ENCODE measurements around the gene ARHGEF7.
"Not testable (repeated sequence)": the region's sequence is repeated elsewhere in the genome, so short reads cannot be mapped to it uniquely, and the experiment has no call there.

Gene ARHGEF7, protein sequence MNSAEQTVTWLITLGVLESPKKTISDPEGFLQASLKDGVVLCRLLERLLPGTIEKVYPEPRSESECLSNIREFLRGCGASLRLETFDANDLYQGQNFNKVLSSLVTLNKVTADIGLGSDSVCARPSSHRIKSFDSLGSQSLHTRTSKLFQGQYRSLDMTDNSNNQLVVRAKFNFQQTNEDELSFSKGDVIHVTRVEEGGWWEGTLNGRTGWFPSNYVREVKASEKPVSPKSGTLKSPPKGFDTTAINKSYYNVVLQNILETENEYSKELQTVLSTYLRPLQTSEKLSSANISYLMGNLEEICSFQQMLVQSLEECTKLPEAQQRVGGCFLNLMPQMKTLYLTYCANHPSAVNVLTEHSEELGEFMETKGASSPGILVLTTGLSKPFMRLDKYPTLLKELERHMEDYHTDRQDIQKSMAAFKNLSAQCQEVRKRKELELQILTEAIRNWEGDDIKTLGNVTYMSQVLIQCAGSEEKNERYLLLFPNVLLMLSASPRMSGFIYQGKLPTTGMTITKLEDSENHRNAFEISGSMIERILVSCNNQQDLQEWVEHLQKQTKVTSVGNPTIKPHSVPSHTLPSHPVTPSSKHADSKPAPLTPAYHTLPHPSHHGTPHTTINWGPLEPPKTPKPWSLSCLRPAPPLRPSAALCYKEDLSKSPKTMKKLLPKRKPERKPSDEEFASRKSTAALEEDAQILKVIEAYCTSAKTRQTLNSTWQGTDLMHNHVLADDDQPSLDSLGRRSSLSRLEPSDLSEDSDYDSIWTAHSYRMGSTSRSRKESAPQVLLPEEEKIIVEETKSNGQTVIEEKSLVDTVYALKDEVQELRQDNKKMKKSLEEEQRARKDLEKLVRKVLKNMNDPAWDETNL

DNA sequence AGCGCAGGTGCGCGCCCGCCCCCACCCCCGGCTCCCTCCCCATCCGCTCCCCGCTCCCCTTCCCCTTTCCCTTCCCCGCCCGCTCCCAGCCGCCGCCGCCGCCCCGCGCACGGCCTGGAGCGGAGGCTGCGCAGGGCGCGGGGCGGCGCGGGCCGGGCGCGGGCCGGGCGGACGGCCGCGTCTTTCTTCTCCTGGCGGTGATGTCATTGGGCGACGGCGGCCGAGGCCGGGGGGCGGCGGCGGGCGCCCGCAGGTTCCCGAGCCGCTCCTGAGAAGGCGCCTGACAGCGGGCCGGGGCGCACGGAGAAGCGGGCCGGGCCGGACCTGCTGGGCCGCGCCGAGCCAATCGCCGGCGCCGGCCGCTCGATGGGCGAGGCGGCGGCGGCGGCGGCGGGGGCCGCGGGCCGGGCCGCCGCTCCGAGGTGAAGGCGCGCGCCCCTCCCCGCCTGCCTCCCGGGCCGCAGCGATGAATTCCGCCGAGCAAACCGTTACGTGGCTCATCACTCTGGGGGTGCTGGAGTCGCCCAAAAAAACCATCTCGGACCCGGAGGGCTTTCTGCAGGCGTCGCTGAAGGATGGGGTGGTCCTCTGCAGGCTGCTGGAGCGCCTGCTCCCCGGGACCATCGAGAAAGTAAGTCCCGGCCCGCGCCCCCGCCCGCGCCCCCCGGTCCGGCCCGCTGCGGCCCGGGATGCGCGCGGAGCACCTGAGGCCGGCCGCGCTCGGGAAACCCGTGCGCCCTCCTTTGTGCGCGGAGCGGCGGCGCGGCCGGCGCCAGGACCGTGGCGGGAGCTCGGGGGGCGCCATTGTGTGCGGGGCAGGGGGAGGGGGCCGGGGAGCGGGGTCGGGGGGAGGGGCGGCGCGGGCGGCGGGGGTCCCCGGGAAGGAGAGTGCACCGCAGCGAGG is at the start of gene ARHGEF7:
Gene ARHGEF7, plus strand, starts transcription at position 250 of the 904 bp plus-strand sequence. Its CDS starts 217 bp downstream, at position 467.
- no peak for DNase-seq (ENCODE audit: low spot score)

DNA sequence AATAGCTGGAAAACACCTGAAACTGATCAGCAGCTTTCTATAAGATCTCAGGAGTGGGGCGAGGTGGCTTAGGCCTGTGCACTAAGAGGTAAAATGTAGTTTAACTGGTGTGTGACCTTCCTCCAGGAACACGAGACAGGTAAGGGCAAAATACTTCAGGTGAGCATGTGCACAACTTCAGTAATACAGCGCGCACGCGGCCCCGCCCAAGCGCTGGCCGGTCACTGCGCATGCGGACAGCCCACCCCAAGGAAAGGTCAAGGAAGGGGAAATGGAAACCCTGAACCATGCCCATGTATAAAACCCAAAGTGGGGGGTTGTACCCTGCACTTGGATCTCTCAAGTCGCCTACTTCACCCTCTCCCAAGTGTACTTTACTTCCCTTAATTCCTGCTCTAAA is 49.4 kb upstream of the ARHGEF7 start:
- DNase-seq (ENCODE audit: low spot score), result no peak

DNA sequence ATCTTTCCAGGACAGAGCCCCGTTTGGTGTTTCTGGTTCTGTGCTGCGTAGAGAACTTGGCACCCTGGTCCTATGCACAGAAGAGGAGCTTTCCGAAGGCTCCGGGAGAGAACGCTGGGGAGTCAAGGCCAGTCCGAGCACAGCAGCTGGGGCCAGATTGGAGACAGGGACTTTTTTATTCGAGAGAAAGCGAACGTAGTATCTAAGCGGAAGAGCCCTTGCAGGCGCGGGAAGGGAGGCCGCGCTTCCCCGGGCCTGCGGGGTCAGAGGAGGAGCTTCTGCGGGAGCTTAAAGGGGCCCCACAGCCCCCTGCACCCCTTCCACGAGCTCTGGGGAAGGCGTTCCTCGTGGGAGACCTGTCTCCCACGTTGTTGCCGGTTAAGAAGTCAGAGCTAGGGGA is 48.6 kb upstream of the ARHGEF7 start:
- DNase-seq (ENCODE audit: low spot score), result no peak

DNA sequence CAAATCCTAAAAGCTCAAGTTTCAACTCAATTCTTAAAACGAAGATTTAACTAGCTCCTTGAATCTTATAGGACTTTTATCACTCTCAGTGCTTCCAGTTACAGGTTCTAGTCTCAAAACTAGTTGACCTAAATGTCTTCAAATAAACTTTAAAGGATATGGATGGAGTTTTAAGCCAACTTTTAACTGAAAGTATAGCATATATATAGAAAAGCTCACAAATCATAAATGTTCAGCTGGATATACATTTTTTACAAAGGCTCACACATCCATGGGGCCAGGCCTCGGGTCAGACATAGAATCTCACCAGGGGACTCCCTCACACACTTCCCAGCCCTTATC is 47.1 kb upstream of the ARHGEF7 start:
- DNase-seq (ENCODE audit: low spot score), result no peak

DNA sequence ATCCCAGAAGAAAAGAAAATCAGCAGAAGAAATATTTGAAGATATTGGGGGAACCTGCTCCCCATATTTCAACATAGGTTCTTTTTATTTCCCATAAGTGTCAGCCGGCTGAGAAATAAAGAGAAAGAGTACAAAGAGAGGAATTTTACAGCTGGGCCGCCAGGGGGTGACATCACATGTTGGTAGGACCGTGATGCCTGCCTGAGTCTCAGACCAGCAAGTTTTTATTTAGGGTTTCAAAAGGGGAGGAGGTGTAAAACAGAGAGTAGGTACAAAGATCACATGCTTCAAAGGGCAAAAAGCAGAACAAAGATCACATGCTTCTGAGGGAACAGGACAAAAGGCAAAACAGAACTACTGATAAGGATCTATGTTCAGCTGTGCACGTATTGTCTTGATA is 44.0 kb upstream of the ARHGEF7 start:
- DNase-seq (ENCODE audit: low spot score), result not testable (repeated sequence)

DNA sequence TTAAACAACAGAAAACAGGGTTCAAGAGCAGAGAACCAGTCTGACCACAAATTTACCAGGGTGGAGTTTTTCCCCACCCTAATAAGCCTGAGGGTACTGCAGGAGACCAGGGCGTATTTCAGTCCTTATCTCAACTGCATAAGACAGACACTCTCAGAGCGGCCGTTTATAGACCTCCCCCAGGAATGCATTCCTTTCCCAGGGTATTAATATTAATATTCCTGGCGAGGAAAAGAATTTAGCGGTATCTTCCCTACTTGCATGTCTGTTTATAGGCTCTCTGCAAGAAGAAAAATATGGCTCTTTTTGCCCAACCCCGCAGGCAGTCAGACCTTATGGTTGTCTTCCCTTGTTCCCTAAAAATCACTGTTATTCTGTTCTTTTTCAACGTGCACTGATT is 43.6 kb upstream of the ARHGEF7 start:
- not testable (repeated sequence) for DNase-seq (ENCODE audit: low spot score)

DNA sequence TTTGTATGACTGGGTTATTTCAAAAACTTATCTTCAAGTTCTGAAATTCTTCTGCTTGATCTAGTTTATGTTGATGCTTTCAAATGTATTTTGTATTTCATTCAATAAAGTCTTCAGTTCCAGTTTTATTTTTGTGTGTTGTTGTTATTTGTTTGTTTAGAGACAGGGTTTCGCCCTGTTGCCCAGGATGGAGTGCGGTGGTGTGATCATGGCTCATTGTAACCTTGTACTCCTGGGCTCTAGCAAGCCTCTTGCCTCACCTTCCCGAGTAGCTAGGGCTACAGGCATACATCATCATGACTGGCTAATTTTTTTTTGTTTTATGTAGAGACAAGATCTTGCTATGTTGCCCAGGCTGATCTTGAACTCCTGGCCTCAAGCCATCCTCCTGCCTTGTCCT is 40.3 kb upstream of the ARHGEF7 start:
- DNase-seq (ENCODE audit: low spot score), result no peak

DNA sequence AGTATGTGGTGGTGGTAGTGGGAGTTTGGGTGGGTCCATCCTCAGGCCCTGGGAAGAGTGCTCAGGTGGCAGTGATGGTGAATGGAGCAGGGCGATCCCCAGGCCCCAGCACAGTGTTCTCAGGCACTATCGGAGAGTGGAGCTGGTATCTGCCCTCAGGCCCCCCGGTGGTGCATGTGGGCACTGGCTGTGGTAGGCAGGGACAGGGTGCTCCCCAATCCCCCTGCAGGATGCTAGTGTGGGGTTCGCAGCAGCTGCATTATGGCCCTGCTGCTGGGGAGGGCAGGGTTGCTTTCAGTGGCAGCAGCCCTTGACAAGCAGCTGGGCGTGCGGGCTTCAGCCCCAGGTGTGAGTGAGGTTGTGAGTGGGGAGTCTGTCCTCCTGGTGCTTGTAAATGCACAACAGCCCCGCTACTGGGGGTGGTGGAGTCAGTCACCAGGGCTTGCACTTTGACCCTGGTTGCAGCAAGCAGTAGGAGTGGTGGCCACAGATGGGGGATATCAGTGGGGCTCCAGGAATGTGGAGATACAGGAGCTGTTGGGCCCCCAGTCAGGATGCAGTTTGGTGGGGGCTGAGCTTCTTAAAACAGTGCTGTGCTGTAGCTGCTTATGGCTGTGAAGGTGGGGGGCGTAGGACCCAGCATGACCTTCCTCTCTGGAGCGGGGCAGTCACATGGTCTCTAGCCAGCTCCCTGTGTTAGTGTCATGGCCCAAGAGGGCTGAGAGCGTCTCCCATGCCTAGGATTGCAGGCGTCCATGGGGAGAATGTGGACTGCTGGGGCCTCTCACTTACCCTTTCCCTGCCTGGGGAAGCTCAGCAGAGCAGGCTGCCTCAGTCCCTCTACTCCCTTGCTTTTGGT is 38.7 kb upstream of the ARHGEF7 start:
- no peak for DNase-seq (ENCODE audit: low spot score)

DNA sequence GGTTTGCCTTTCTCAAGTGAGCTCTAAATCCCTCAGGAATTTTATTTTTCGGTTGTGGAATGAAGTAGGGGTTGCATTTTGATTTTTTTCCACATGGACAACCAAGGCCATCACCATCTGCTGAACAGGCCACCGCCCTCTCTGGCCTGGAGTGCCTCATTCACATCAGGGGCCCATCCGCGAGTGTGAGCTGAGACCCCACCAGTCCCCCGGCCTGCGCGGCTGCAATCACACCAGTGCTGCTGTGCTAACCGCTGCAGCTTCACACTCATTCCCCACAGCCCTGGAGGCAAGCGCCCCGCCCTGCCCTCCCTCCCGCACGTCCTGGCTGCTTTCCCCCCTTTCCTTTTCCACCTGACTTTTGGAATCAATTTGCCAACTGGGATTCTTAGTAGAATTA is 35.7 kb upstream of the ARHGEF7 start:
- DNase-seq (ENCODE audit: low spot score), result no peak

DNA sequence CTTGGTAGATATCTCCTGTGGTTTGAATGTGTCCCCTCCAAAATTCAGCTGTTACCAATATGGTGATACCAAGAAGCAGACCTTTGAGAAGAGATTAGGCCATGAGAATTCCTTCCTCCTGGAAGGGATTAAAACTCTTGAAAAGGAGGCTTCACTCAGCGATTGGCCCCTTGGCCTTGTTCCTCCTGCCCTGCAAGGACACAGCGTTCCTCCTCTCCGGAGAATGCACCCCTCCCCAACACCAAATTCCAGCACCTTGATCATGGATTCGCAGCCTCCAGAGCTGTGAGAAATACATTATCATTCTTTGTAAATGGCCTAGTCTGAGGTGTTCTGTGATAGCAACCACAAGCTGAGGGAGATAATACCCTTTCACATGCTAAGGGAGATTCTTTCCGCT is 34.5 kb upstream of the ARHGEF7 start:
- no peak for DNase-seq (ENCODE audit: low spot score)

DNA sequence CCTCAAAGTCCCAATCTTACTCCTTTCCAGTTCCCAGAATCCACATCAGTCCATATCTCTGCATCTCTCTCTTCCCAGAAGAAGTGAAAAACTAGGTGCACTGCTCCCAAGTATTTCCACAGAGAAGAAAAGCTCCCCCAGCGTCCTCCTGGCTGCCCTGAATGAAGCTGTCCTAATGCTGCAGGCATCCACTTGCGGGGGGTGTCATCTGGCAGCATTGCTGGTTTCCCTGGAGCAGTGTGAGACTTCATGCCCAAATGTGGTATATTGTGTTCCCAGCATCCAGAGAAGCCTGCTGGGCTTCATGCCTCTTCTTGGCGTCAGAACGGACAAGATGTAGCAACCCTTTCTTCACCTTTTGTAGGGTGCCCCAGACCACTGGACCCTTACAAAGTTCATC is 32.9 kb upstream of the ARHGEF7 start:
- no peak for DNase-seq (ENCODE audit: low spot score)

DNA sequence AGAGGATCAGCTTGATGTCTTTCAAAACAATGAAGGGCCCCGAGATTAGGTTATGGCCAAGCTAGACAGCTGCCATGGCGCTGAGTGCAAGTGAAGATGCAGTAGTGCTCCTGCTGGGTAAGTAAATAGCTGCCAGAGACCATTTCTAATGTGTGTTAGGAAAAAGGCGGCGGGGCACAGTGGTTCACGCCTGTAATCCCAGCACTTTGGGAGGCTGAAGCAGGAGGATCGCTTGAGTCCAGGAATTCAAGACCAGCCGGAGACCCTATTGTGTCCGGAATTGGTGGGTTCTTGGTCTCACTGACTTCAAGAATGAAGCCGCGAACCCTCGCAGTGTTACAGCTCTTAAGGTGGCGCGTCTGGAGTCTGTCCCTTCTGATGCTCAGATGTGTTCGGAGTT is 32.3 kb upstream of the ARHGEF7 start:
- not testable (repeated sequence) for DNase-seq (ENCODE audit: low spot score)

DNA sequence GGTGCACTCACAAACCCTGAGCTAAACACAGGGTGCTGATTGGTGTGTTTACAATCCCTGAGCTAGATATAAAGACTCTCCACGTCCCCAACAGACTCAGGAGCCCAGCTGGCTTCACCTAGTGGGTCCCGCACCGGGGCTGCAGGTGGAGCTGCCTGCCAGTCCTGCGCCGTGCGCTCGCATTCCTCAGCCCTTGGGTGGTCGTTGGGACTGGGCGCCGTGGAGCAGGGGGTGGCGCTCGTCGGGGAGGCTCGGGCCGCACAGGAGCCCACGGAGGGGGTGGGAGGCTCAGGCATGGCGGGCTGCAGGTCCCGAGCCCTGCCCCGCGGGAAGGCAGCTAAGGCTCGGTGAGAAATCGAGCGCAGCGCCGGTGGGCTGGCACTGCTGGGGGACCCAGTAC is 31.4 kb upstream of the ARHGEF7 start:
- DNase-seq (ENCODE audit: low spot score), result not testable (repeated sequence)

DNA sequence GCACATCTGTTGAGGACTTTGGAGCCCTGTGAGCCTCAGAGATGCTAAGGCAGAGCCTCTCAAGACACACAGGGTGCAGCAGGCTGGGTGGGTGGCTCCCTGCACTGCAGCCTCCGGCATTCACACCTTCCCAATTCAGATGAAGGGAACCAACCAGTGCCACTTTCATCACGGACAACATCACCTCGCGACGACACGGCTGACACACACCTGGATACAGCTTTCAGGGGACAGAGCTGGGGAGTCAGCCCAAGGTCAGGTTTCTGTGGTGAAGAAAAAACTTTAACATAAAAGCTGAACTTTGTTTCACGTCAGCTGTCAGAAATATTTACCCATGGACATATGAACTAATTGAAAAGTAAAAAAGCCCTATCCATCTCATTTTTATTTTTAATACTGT is 24.9 kb upstream of the ARHGEF7 start:
- no peak for DNase-seq (ENCODE audit: low spot score)

DNA sequence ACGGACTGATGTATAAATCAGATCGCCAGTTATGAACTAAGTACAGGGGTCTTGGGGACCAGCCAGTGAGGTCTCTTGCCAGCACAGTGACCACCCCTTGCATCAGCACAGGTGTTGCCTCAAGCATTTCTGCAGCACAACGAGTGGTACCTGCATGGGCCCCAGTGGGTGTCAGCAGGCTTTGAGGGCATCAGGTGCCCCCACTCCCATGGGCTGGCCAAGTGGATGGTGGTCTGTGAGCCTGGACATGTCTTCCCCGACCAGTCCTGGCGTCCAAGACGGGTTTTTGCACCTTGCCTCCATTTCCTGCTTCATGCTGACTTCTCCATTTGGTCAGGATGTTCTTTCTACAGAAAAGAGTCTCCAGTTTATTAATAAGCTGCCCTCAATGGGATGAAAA is 22.4 kb upstream of the ARHGEF7 start:
- DNase-seq (ENCODE audit: low spot score), result no peak

DNA sequence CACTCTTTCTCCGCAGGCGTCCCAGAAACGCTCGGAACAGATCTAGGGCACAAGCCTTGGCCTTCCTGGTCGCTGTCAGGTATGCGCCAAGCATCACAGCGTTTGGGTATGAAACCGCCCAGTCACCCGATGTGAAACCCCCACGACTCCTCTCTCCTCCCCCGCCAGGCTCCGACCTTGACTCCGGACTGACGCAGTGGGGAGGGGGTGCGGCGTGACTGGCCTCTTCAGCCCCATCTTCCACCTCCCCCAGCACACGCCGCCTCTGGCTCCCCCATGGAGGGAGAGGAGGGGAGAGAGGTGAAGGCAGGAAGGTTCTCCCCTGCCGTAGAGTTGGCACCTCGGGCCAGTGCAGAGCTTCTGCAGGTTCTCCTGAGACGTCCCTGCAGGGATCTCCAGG is 22.0 kb upstream of the ARHGEF7 start:
- no peak for DNase-seq (ENCODE audit: low spot score)

DNA sequence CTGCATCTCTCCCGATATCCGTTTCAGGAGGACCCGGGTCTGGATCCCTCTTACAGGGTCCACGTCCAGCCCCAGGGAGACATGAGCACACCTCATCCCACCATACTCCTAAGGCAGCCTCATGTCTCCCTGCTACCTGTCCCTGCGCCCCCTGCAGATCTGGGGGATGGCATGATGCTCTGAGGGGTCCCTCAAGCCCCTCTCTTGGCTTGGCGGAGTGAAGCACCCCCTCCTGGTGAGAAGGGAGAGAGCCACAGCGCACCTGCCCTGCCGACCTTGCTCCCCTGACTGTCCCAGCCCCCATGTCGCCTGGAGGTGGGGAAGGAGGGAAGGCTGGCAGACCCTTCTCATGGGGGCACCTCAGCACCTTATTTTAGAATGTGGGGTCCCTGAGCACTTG is 21.5 kb upstream of the ARHGEF7 start:
- DNase-seq (ENCODE audit: low spot score), result no peak

DNA sequence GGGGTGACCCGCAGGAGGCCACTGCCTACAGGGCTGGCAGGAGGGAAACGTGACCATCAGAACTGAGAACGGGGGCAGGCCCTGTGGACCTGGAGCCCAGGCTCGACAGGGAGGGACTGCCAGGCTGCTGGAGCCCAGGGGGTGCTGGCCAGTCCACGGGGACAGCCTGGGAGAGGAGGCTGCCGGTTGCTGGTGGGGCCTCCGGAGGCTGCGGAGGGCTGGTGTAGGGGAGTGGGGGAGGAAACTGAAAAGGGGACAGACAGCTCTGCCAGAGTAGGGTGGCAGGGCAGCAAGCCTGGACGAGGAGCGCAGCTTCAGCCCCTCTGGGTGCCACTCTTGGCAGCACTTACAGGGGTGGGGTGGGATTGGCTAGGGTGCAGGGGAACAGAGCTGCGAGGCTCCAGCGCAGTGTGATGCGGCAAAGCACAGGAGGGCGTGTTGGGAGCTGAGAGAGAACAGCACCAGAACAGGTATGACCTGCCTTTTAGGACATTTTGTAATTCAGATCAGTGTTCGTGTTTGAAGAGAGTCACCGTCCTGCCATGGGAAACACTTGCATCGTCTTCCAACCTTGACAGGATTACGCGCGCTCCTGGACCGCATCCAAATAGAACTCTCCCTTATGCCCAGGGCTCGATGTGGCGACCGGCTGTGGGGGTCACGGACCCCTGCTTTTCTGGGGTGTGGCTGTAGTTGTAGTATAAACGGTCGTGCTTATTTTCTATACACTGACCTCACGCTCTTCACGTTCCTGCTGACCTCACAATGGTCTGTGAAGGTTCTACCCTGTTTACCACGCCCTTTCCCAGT is 19.9 kb upstream of the ARHGEF7 start:
- DNase-seq (ENCODE audit: low spot score), result no peak

DNA sequence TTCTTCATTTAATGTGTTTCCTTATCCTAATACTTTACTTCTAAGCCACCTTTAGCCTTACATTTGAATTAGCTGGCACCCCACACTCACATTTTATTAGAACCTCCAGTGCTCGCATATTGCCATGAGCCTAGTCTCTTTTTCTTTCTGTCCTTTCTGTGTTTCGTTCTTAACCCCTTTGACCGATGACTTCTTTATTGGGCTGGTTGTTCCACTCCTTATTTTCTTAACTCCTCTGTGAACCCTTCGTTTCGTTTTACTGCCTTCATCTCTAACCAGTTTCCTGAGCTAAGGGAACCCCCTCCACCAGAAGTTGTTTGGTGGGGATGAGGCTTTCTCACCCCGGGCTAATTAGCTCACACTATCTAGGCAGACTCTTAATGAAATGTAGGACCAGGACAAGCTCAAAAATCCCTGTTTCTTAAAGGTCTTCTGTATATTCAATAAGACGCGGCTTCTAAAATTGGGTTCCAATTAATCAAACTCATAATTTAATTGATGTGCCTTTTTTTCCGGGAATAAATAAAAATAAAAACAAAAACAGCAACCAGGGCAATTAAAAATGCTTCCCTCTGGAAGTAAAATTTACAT is 19.1 kb upstream of the ARHGEF7 start:
- no peak for DNase-seq (ENCODE audit: low spot score)

DNA sequence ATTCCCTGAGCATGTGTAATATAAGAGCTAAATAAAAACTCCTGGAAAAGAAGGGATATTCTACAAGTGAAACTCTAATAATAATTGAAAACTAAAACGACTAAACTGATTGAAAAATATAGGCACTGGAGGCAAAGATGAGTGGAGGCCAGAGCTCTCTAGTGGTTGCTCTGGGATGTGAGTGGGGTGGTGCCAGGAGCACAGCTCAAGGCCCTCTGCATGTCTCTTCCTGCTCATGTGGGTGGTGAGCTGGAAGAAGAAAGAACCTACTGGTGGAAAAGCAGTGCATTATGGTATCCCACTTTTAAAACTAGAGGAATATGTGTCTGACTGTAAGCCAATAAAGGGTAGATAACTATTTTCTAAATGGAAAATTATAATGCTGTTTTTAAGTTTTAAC is 15.8 kb upstream of the ARHGEF7 start:
- no peak for DNase-seq (ENCODE audit: low spot score)
